ENCODE results near the gene IL12B. TPM values are rescaled to one million over a fixed set of nuclear protein-coding genes. Genes with fewer than 3 reads are reported as not detected.
"Not testable (repeated sequence)": the region's sequence is repeated elsewhere in the genome, so short reads cannot be mapped to it uniquely, and the experiment has no call there.

The IL12B gene
- total RNA-seq, 1 experiment from 2014 or later, result not detected

DNA sequence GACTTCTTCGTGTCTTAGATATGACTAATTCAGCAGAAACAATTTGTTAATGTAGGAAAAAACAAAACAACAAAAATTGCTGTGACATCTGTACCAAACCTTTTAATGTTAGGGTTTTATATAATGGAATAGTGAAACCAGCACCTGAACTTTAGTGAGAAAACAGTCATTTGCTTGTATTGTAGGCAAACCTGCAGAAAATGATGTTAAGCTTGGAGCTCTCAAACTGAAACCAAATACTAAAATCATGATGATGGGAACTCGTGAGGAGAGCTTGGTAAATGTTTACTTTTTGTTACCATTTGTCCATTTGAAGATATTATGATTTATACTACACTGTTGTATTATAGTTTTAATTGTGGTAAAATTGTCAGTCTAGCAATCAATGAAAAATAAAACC is 60.6 kb downstream of the IL12B start:
- ChIA-PET CTCF (interaction anchor here (0.5 kb wide), 1 partner anchor 236 kb away, joined by 3 read pairs; no protein-coding TSS in a partner anchor), POLR2A (no interaction called here)
- Histone ChIP-seq H3K27ac (ENCODE audit: low read length) (no peak overlapping the region), H3K4me3 (ENCODE audit: low read depth in 2 of 2, low read length in 2 of 2) (no peak overlapping the region), H3K36me3 (ENCODE audit: control insufficient read depth, insufficient read depth, low read length) (peaks cover 38% of the 10 kb centered on the region), H3K27me3 (ENCODE audit: control insufficient read depth, insufficient read depth, low read length) (no peaks in the 10 kb centered on the region), H3K9me3 (ENCODE audit: control insufficient read depth, insufficient read depth, low read depth, low read length) (no peaks in the 10 kb centered on the region), H3K4me1 (ENCODE audit: control insufficient read depth, insufficient read depth, low read length) (no peaks in the 10 kb centered on the region; the same call in 1 of the 2 replicates)
- ATAC-seq (no peak), DNase-seq (ENCODE audit: low read depth, low spot score) (no peak)
- in situ Hi-C loops (cut with HindIII; ENCODE audit: low pct_unique_long_range_greater_than_20kb, low sequenced_read_pairs), result no loop called here
- TF ChIP-seq, protein P1, sequence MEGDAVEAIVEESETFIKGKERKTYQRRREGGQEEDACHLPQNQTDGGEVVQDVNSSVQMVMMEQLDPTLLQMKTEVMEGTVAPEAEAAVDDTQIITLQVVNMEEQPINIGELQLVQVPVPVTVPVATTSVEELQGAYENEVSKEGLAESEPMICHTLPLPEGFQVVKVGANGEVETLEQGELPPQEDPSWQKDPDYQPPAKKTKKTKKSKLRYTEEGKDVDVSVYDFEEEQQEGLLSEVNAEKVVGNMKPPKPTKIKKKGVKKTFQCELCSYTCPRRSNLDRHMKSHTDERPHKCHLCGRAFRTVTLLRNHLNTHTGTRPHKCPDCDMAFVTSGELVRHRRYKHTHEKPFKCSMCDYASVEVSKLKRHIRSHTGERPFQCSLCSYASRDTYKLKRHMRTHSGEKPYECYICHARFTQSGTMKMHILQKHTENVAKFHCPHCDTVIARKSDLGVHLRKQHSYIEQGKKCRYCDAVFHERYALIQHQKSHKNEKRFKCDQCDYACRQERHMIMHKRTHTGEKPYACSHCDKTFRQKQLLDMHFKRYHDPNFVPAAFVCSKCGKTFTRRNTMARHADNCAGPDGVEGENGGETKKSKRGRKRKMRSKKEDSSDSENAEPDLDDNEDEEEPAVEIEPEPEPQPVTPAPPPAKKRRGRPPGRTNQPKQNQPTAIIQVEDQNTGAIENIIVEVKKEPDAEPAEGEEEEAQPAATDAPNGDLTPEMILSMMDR (IDR thresholded peaks at IDR 0.05), result no peak
- TF ChIP-seq SIN3A (IDR thresholded peaks at IDR 0.05; ENCODE audit: borderline replicate concordance, insufficient read depth, low read depth, low read length) (no peak), TCF7L2 (IDR thresholded peaks at IDR 0.05; ENCODE audit: low read depth, low read length) (no peak), POLR2AphosphoS5 (IDR thresholded peaks at IDR 0.05; ENCODE audit: low read depth, low read length) (no peak)
- TF ChIP-seq, protein P2, sequence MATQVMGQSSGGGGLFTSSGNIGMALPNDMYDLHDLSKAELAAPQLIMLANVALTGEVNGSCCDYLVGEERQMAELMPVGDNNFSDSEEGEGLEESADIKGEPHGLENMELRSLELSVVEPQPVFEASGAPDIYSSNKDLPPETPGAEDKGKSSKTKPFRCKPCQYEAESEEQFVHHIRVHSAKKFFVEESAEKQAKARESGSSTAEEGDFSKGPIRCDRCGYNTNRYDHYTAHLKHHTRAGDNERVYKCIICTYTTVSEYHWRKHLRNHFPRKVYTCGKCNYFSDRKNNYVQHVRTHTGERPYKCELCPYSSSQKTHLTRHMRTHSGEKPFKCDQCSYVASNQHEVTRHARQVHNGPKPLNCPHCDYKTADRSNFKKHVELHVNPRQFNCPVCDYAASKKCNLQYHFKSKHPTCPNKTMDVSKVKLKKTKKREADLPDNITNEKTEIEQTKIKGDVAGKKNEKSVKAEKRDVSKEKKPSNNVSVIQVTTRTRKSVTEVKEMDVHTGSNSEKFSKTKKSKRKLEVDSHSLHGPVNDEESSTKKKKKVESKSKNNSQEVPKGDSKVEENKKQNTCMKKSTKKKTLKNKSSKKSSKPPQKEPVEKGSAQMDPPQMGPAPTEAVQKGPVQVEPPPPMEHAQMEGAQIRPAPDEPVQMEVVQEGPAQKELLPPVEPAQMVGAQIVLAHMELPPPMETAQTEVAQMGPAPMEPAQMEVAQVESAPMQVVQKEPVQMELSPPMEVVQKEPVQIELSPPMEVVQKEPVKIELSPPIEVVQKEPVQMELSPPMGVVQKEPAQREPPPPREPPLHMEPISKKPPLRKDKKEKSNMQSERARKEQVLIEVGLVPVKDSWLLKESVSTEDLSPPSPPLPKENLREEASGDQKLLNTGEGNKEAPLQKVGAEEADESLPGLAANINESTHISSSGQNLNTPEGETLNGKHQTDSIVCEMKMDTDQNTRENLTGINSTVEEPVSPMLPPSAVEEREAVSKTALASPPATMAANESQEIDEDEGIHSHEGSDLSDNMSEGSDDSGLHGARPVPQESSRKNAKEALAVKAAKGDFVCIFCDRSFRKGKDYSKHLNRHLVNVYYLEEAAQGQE (IDR thresholded peaks at IDR 0.05; ENCODE audit: insufficient read depth in 1 of 2, low read depth in 2 of 2, low read length in 1 of 2), result no peak
- intact Hi-C loops (cut with micrococcal nuclease; ENCODE audit: unreplicated experiment), result loop anchor here (5.0 kb wide), 1 partner anchor 112 kb away; no protein-coding TSS in a partner anchor
- BruUV-seq (replicated peaks), result no TSS peak

DNA sequence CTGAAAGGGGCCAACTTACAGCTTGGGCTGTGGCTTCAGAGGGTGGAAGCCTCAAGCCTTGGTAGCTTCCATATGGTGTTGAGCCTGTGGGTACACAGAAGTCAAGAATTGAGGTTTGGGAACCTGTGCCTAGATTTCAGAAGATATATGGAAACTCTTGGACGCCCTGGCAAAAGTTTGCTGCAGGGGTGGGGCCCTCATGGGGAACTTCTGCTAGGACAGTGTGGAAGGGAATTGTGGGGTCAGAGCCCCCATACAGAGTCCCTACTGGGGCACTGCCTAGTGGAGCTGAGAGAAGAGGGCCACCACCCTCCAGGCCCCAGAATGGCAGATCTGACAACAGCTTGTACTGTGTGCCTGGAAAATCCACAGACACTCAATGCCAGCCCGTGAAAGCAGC is 63.5 kb downstream of the IL12B start:
- H3K4me1 ChIP-seq (ENCODE audit: control insufficient read depth, insufficient read depth, low read length); BruUV-seq (replicated peaks); in situ Hi-C loops (cut with HindIII; ENCODE audit: low pct_unique_long_range_greater_than_20kb, low sequenced_read_pairs); H3K9me3 ChIP-seq (ENCODE audit: control insufficient read depth, insufficient read depth, low read depth, low read length); H3K27me3 ChIP-seq (ENCODE audit: control insufficient read depth, insufficient read depth, low read length); H3K4me3 ChIP-seq (ENCODE audit: low read depth in 2 of 2, low read length in 2 of 2); CTCF ChIA-PET; H3K27ac ChIP-seq (ENCODE audit: low read length); ATAC-seq; DNase-seq (ENCODE audit: low read depth, low spot score): not testable (repeated sequence)
- POLR2A ChIA-PET, result interaction anchor here (0.7 kb wide), 1 partner anchor 58 kb away, joined by 3 read pairs; no protein-coding TSS in a partner anchor
- H3K36me3 ChIP-seq (ENCODE audit: control insufficient read depth, insufficient read depth, low read length), result peaks cover 16% of the 10 kb centered on the region
- intact Hi-C loops (cut with micrococcal nuclease; ENCODE audit: unreplicated experiment), result loop anchor here (5.0 kb wide), 1 partner anchor 109 kb away; no protein-coding TSS in a partner anchor

Other genes with a start within 250 kb of the IL12B start
- not detected for gene EBF1, start 230.6 kb downstream of the IL12B start, total RNA-seq (2021; ENCODE audit: unreplicated experiment)
- 81.8 TPM for gene RNF145, start 120.9 kb downstream of the IL12B start, total RNA-seq (2021; ENCODE audit: unreplicated experiment)
- 31.8 TPM for gene UBLCP1, start 67.2 kb downstream of the IL12B start, total RNA-seq (2021; ENCODE audit: unreplicated experiment)

Data from Panc1 (cell line).